Hypothalamus (tissue), 51 donors: Measurements from ENCODE around the gene ADAMTSL5.
"Not testable (repeated sequence)": the region's sequence is repeated elsewhere in the genome, so short reads cannot be mapped to it uniquely, and the experiment has no call there.

Experiments used
- DNase-seq, 51 donors: peaks; one replicate each; lab custom pipeline; 2025; lab: John Stamatoyannopoulos, UW

The ADAMTSL5 gene

DNA sequence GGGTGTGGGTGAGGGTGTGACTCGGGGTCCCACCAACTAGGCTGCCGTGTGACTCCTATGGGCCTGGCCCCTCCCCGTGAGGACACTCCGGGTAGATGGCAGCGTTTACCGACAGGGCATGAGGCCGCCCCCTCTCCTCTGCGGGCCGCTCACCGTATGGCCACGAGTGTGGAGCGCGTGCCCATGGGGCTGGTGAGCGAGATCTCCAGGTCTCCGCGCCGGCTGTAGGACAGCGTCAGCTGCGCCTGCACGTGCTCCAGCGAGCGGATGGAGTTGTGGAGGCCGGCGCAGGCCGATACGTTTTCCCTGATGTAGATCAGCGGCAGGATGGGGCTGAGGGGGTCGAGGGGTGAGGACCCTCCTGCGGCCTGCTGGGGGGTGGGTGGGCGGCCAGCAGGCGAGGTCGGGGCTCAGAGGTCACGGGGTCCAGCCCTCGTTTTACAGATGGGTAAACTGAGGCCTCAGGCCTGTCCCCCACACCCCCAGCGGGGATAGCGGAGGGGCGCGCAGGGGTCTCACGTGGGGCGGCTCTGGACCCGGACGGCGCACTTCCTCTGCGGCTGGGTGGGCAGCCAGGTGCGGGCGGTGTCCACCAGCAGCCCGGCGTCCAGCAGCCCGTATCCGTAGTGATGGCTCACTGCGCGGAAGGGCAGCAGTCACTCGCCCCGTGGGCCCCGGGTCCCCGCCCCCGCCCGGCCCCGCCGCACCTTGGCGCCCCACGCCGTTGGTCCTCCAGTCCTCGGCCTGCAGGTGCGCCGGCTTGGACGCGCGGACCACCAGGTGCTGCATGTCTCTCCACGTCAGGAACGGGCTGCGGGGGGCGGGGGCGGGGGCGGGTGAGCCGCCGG, 29.5 kb downstream of the ADAMTSL5 start:
- DNase-seq: no peak

DNA sequence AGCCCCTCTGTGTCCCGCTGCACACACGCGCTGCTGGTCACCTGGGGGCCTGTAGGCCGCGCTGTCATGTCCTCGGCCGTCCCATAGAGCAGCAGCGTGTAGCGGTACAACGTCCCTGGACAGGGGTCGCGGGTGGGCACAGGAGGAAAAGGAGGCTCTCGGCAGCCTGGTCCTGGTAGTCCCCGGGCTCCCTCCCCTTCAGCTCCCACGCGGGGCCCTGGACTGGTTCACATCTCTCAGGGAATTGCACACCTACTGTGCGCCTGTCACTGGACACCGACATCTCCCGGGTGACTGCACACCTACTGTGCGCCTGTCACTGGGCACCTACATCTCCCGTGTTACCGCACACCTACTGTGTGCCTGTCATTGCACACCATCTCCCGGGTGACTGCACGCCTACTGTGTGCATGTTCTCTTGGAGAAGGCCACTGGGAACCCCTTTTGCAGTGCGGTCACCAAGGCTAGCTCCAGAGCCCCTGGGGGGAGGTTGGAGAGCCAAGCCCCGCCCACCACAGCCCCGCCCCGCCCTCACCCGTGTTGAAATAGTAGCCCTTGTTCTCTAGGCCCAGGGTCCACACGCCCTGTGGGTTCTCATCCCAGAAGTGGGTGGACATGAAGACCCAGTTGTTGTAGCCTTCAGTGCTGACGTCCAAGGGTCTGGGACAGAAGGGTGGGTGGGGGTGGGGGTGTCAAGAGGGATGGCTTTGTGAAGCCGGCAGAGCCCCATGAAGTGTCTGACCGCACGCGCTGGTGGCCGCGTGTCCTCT, 30.3 kb downstream of the ADAMTSL5 start:
- DNase-seq: no peak

DNA sequence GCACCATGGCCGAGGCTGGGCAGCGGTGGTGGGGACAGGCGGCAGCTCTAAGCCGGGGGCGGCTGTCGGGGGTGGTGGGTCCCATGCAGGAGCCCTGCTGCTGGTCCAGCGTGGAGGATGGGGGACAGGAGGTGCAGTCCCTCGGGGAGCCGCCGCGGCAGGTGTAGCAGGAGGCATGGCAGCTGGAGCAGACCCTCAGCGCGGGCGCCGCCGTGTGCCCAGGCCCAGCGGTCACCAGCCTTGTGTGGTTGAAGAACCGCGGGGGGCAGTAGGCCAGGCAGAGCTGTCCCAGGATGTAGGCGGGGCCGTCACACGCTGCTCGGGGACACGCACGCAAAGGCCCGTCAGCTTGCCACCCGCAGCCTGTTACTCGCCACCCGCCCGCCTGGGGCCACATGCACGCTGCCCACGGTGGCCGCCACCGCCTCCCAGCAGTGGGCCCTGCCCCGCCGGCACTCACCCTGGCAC, 30.9 kb downstream of the ADAMTSL5 start:
- no peak for DNase-seq

DNA sequence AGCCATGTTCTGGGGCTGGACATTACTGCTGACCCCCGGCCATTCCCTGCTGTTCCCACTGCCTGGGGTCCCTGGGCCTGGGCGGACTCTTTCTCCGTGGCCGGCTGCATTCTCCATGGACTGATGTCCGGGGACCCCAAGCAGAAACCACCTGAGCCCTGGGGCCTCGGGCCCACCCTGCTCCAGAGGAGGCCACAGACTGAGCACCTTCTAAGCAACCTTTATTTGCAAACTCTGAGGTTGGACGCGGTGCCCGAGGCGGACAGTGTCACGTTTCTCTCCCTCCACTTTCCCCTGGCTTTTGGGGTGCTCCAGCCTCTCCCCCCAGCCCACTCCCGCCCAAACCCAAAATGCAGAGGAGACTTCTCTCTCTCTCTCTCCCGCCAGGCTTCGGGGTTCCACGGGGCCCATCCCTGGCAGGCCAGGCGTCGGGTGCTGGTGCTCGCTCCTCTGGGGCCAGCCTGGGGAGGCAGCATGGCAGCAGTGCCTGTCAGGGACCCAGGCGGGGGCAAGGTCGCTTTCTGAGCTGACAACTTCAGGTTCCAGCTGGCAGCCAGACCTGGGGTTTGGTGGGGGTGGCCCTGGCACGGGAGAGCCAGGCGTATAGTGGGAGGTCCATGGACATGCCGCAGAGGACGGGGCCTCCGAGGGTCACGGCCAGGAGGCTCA, 31.5 kb downstream of the ADAMTSL5 start:
- DNase-seq: no peak

DNA sequence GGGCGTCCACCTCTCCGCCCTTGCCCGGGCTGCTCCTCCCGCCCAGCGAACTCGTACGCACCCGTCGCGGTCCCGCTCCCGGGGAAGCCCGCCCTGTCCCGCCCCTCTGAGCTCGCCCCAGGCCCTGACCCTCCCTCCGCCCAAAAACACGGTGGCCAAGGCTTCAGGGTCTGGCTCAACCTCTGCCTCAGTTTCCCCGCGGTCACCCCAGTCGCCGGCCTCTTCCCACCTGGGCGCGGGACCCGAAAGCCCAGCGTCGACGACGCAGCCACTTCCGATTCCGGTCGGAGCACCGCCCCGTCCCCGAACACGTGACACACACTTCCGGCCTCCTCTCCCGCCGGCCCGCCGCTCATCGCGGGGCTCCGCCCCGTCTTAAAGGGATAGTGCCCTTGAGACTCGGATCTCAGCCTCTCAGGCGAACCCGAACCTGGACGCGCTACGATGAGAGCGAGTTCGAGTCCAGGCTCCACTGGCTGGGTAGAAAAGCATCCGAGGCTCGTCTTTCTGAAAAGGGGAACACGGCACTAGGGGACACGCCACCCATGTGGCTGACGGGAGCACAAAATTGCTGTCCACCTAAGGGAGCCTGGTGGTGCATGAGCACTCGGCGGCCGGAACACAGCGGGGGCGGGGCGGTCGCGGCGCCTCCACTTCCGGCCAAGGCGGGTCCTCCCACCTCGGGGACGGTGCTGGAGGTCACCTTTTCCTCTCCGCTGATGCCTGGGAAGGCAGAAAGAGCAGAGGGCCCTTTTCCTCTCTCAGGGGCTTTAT, 33.7 kb downstream of the ADAMTSL5 start, which contains the start of gene C19orf25:
TSS of gene C19orf25 (minus strand) at position 282 of the 774 bp plus-strand sequence. CDS start 312 bp downstream, outside the sequence.
- DNase-seq: peak; percentile 33 to 97 (median 87)

DNA sequence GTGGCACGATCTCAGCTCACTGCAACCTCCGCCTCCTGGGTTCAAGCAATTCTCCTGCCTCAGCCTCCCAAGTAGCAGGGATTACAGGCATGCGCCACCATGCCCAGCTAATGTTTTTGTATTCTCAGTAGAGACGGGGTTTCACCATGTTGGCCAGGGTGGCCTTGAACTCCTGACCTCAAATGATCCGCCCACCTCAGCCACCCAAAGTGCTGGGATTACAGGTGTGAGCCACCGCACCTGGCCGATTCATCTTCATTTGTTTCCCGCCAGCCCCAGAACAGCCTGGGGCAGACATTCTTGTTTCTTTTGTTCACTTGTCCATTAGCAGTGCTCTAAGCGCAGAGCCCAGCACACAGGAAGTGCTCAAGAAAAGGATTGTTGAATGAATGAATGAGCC, 35.8 kb downstream of the ADAMTSL5 start:
- not testable (repeated sequence) for DNase-seq

DNA sequence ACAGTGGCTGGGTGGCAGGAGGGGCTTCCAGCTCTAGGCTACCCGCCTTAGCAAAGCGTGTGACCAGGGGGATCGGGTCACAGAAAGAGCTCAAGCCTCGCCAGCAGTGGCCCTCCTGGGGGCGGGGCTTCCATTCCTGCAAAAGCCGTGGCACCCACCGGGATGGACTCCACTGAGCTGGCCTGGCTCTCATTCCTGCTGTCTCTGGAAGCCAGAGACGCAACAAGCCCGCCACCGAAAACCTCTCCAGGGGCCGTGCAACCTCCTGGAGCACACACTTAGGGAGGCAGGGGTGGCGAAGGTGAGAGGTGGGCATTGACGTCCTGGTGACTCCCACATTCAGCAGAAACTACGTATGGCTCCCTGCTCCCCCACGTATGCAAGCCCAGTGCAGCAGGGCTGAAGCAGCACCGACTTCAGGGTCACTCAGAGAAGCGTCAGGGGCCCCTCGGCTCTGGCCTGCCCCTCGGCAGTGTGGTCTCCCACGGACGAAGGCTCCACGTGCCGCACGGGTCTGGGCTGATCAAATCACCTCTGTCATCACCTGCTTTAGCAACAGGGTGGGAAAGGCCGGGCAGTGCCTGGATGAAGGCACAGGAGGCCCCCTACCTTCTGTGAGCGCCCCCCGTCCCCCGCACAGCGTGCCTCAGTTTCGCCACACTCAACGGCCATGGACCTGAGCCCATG, 36.9 kb downstream of the ADAMTSL5 start:
- DNase-seq: no peak

DNA sequence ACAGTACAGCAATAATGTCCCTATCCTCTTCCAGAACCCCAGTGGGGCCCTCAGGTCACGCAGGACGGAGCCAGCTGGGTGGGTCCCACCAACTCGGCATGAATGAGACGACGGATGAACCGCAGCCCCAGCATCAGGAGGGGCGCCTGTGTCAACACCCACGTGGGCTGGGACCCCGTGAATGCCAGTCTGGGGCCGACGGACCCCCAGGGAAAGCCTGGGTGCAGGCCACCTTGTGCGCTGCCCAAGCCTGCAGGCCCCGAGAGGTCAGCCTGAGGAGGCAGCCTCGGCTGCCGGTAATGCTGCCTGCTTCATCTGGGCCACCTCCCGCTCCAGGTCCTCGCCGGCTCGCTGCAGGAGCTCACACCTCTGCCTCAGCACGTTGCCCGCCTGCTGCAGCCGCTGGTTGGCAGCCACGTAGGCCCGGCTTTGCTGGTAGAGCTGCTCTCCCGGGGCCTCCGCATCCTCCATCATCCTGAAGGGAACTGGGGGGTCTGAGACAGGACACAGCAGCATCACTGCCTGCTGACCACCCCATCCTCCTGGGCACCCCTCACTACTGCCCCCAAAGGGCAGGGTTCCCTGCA, 38.0 kb downstream of the ADAMTSL5 start:
- DNase-seq: no peak

DNA sequence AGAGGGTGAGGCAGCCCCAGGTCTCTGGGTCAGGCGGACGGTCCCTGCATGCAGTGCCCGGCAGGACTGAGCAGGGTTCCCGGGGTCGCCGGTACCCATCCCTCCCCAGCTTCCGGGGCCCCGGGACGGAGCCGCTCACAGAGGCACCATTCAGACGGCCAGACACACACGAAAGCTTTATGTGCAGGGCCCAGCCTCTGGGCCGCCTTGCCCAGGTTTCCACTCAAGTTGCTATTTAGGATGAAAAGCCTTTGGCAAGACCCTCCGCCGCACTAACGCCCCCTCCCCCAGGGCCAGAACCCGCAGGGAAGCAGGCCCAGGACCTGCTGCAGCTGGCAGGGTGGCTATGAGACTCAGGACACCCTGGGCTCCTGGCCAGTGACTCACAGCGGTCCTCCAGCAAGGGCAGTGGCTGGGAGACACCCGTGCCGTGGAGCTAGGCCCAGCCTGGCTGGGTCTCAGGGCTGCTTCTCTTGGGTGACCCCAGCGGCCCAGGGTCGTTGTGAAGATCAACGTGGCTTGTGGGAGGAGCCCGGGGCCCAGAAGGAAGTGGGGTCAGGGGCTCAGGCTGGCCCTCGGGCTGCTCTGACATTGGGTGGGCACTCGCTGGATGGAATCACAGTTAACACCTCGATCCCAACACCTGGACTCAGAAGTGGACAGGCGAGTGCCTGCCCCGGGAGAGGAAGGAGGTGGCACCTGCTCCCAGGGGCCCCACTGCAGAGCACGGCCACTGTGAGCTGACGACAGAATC, 38.6 kb downstream of the ADAMTSL5 start:
- peak in 47 of 51 donors; percentile 9 to 87 (median 62) for DNase-seq

DNA sequence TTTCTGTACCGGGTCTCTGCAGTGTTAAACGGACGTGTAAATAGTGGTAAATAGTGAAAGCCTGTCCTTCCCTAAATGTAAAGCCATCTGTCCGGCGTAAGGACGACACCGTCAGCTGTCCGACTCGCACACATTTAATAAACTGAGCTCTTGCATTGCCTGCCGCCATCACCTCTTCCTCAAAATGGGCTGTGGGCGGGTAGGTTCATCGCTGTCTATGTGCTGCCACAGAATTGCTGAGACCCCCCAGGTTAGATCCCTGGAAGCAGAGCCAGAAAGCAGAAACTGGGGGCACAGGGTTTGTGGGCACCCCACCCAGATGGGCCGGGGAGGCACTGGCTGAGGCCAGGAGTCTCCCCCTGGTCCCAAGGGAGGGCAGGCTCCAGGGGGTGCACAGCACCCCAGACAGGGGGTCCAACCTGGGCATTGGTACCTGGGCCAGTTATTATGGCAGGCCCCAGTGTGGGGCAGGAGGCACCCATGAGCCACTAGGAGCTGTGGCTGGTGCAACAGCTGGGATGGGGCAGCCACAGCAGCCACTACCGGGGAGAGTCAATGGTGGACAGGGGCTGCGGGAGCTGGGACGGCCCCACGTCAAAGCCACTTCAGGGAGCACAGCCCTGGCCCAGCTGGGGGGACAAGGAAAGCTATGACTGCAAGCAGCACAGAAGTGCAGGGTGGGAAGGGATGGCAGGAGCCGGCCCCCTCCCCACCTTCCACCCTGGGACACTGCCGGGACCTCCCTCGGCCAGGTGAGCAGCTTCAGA, 39.6 kb downstream of the ADAMTSL5 start:
- DNase-seq: peak in 7 of 51 donors; percentile 32 to 58 (median 51)

DNA sequence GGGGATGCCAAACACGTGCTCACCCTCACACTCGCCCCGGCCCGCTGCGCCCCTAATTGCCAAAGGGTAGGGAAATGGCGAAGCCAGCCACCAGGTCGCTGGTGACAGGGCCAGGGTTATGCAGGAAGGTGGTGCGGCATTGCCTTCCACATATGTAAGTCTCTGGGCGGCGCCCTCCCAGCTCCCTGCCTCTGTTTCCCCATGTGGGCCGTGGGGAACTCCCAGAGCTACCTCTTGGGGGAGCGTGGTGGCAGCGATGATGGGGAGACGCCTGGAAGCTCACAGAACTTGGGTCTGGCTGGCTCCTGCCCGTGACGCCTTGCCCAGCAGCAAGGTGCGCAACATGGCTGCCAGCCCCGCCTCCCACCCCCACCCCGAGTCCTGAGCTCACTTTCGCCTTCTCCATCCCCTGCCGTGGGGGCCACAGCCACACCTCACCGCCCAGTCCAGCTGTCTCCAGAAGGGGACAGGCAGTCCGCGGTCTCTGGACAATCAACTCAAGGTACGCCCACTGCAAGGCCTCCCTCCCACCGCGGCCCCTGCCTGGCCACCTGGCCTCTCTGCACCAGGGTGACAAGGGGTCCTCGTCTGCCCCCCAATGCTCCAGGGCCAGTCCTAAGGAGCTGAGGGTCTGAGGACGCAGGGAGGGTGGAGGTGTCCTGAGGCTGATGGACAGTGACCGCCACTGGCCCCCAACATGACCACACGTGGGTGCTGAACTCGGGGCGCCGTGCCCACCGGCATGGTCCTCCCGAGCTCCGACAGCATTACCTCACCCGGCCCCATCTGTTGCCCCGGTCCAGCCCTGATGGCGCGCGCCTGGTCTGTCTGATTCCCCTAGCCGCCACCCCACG, 40.4 kb downstream of the ADAMTSL5 start:
- peak in 18 of 51 donors; percentile 22 to 73 (median 41) for DNase-seq

DNA sequence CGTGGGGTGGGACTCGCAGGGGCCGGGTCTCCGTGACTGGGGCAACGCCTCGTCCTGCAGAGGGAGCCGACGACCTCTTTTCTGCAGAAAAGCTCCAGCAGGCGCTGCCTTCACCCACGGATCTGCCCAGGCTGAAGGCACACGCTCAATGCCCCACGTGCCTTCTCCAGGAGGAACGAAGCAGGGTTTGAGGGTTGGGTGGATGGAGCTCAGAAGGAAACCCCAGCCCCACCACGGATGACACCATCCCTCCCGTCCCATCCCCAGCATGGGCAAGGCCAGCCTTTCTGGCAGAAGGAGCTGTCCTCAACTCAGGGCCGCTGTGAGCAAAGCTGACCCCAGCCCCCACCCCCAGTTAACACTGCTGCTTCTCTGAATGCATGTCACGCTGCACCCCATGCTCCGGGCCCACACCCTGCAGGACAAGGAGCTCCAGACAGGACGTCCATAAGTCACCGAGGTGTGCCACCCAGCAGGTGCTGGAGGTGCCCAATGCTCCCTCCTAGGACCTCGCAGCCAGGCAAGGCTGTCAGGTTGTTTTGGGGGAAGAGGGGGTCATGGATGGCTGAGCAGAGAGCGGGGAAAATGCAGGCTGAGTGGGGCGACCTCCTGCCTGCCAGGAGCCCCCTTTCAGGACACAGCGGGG, 41.2 kb downstream of the ADAMTSL5 start:
- peak in 20 of 51 donors; percentile 10 to 67 (median 54) for DNase-seq

DNA sequence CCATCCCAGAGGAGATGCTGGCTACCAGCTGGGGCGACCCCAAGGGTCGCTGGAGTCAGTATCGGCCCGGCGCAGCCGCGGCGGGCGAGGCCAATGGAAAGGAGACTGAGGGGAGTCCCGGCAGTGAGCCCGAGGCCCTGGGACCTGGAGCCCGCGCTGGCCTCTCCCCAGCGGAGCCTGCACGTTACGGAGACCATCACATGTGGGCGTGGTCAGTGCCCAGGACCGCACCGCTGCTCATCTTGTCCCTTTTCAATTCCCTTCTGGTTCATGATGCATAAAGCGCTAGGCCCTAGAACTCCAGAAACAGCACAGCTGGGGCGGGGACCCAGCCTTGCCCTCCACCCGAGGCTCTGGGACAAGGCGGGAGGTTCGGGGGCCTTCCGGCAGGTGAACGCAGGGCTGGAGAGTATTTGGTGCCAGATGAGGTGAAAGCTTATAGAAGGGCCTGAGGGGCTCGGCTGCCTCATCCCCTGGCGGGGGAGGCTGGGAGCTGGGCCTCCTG, 41.8 kb downstream of the ADAMTSL5 start:
- DNase-seq: no peak

DNA sequence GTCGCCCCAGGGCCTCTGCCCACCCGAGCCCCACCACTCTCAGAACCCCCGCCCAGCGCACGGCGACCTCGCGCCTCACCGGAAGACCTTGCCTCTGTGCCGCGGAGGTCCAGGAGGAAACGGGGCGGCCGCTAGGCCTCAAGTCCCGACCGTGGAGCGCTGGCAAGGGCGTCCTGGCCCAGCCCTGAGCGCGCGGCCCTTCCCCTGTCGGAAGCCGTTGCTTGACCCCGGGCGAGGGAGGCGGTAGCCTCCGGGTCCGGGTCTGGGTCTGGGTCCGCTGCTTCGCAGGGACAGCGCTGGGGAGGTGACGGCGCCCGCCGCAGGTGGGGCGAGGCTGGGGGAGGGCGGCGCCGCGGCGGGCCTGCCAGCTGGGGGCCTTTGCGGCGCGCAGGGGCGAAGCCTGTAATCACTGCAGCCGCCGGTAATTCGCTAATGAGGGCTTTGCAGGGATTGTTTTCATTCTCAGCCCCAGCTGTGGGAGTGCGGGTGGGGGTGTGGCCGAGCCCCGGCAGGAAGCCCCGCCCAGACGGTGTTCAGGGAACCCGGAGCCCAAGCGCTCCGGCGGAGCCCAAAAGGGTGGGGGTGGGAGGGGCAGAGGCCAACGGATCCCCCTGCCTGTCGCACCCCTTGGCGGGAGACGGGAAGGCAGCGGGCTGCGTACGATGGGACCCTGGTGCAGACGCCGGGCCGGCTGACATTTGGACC, 42.4 kb downstream of the ADAMTSL5 start:
- DNase-seq: peak in 15 of 51 donors; percentile 15 to 64 (median 37)

DNA sequence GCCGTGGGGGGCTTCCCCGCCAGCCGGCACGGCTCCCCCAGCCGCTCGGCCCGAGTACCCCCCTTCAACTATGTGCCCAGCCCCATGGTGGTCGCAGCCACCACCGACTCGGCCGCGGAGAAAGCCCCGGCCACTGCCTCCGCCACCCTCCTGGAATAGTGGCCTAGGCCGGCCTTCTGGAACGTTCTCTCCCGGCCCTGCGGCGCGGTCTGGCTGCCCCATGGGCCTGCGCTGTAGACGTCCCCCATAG, 42.8 kb downstream of the ADAMTSL5 start:
- DNase-seq: no peak
